ENCODE measurements around the gene NPAS3.

The NPAS3 gene

GRCh38 chr14:33291529-33292104, 352.9 kb downstream of the NPAS3 start:
- in situ Hi-C loops (cut with HindIII; ENCODE audit: low sequenced_read_pairs), result no loop called here

GRCh38 chr14:33294419-33294818, 355.7 kb downstream of the NPAS3 start:
- in situ Hi-C loops (cut with HindIII; ENCODE audit: low sequenced_read_pairs), result no loop called here

GRCh38 chr14:33297565-33297964, 358.9 kb downstream of the NPAS3 start:
- in situ Hi-C loops (cut with HindIII; ENCODE audit: low sequenced_read_pairs), result no loop called here

- in situ Hi-C loops (cut with HindIII; ENCODE audit: low sequenced_read_pairs), result no loop called here
These were observed 369.1 kb downstream of the NPAS3 start for GRCh38 chr14:33307691-33308251.

- in situ Hi-C loops (cut with HindIII; ENCODE audit: low sequenced_read_pairs), result no loop called here
These were observed 370.4 kb downstream of the NPAS3 start for GRCh38 chr14:33309106-33309505.

GRCh38 chr14:33315217-33315616, 376.5 kb downstream of the NPAS3 start:
- in situ Hi-C loops (cut with HindIII; ENCODE audit: low sequenced_read_pairs), result no loop called here

GRCh38 chr14:33315721-33316120, 377.0 kb downstream of the NPAS3 start:
- in situ Hi-C loops (cut with HindIII; ENCODE audit: low sequenced_read_pairs), result no loop called here

GRCh38 chr14:33317675-33318074, 379.0 kb downstream of the NPAS3 start:
- in situ Hi-C loops (cut with HindIII; ENCODE audit: low sequenced_read_pairs), result no loop called here

- in situ Hi-C loops (cut with HindIII; ENCODE audit: low sequenced_read_pairs), result no loop called here
These were observed 385.3 kb downstream of the NPAS3 start for GRCh38 chr14:33323979-33324378.

GRCh38 chr14:33331176-33331949, 392.7 kb downstream of the NPAS3 start:
- in situ Hi-C loops (cut with HindIII; ENCODE audit: low sequenced_read_pairs), result no loop called here

- in situ Hi-C loops (cut with HindIII; ENCODE audit: low sequenced_read_pairs), result no loop called here
These were observed 393.8 kb downstream of the NPAS3 start for GRCh38 chr14:33332497-33332896.

GRCh38 chr14:33335366-33335765, 396.7 kb downstream of the NPAS3 start:
- in situ Hi-C loops (cut with HindIII; ENCODE audit: low sequenced_read_pairs), result no loop called here

- in situ Hi-C loops (cut with HindIII; ENCODE audit: low sequenced_read_pairs), result no loop called here
These were observed 403.8 kb downstream of the NPAS3 start for GRCh38 chr14:33342299-33342974.

- in situ Hi-C loops (cut with HindIII; ENCODE audit: low sequenced_read_pairs), result no loop called here
These were observed 404.3 kb downstream of the NPAS3 start for GRCh38 chr14:33343016-33343415.

- in situ Hi-C loops (cut with HindIII; ENCODE audit: low sequenced_read_pairs), result no loop called here
These were observed 409.1 kb downstream of the NPAS3 start for GRCh38 chr14:33347796-33348195.

GRCh38 chr14:33348510-33348909, 409.8 kb downstream of the NPAS3 start:
- in situ Hi-C loops (cut with HindIII; ENCODE audit: low sequenced_read_pairs), result no loop called here

- in situ Hi-C loops (cut with HindIII; ENCODE audit: low sequenced_read_pairs), result no loop called here
These were observed 411.2 kb downstream of the NPAS3 start for GRCh38 chr14:33349871-33350270.

- in situ Hi-C loops (cut with HindIII; ENCODE audit: low sequenced_read_pairs), result no loop called here
These were observed 411.8 kb downstream of the NPAS3 start for GRCh38 chr14:33350366-33350990.

GRCh38 chr14:33352821-33353220, 414.1 kb downstream of the NPAS3 start:
- in situ Hi-C loops (cut with HindIII; ENCODE audit: low sequenced_read_pairs), result no loop called here

- in situ Hi-C loops (cut with HindIII; ENCODE audit: low sequenced_read_pairs), result no loop called here
These were observed 417.5 kb downstream of the NPAS3 start for GRCh38 chr14:33356181-33356580.
